Parathyroid adenoma (tissue), 2 donors: Measurements from ENCODE around the gene CCL28.
"Not testable (repeated sequence)": the region's sequence is repeated elsewhere in the genome, so short reads cannot be mapped to it uniquely, and the experiment has no call there.

Experiments
- H2AFZ ChIP-seq: fragments of 300-600 bp; sonication (generic); one replicate; pipeline ENCODE4 v1.7.0; 2017; ENCODE audit warnings: antibody characterized with exemption, mild to moderate bottlenecking
- H3K27ac ChIP-seq: fragments of 300-600 bp; sonication (generic); one replicate; pipeline ENCODE4 v1.7.0; 2017
- H3K27me3 ChIP-seq: fragments of 300-600 bp; sonication (generic); one replicate; pipeline ENCODE4 v1.7.0; 2017; ENCODE audit warnings: low read length; ENCODE audit not compliant: control insufficient read depth, insufficient read depth
- H3K36me3 ChIP-seq: fragments of 300-600 bp; sonication (generic); one replicate; pipeline ENCODE4 v1.7.0; 2017; ENCODE audit warnings: low read length; ENCODE audit not compliant: control insufficient read depth, insufficient read depth
- H3K4me1 ChIP-seq: fragments of 300-600 bp; sonication (generic); one replicate; pipeline ENCODE4 v1.7.0; 2017; ENCODE audit warnings: control low read depth
- H3K4me2 ChIP-seq: fragments of 300-600 bp; sonication (generic); one replicate; pipeline ENCODE4 v1.7.0; 2017; ENCODE audit warnings: low read length
- H3K4me3 ChIP-seq: fragments of 300-600 bp; sonication (generic); one replicate; pipeline ENCODE4 v1.7.0; 2017; ENCODE audit warnings: low read depth, low read length
- H3K79me2 ChIP-seq: fragments of 300-600 bp; sonication (generic); one replicate; pipeline ENCODE4 v1.7.0; 2017; ENCODE audit warnings: control low read depth
- H3K9ac ChIP-seq: fragments of 300-600 bp; sonication (generic); one replicate; pipeline ENCODE4 v1.7.0; 2017; ENCODE audit warnings: mild to moderate bottlenecking
- H3K9me3 ChIP-seq: fragments of 300-600 bp; sonication (generic); one replicate; pipeline ENCODE4 v1.7.0; 2017; ENCODE audit warnings: low read length; ENCODE audit not compliant: control insufficient read depth
- TF ChIP-seq, protein P1 (sequence below): fragments of 300-600 bp; sonication (generic); IDR thresholded peaks from one replicate; pipeline ENCODE4 v1.7.0; 2017; ENCODE audit warnings: antibody characterized with exemption, mild to moderate bottlenecking
- donor health status: primary hyperparathyroidism.

Gene CCL28

DNA sequence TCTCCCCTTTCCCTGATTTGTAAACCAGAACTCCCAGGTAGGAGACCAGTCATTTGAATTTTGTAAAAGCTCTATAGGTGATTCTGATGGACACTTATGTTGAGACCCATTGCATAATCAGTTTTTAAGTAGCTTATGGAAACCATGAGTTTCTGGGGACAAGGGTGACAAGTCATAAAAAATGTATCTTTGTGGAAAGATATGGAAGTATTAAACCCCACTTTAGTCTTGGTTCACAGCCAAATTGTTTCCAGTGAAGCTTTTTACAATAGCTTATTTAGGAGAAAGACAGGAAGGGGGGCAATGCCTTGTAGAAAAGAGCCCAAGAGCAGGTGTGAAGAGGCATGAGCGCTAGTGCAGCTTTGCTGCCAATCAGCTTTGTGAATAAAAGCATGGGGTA lies 453 bp upstream of the CCL28 start:
- Histone ChIP-seq H3K36me3 (no peaks in the 10 kb centered on the region), H3K9ac (no peak overlapping the region), H3K27me3 (no peaks in the 10 kb centered on the region), H3K9me3 (no peaks in the 10 kb centered on the region), H3K79me2 (no peaks in the 10 kb centered on the region), H3K4me2 (no peak overlapping the region), H2AFZ (no peak overlapping the region), H3K4me1 (no peaks in the 10 kb centered on the region), H3K4me3 (no peak overlapping the region), H3K27ac (no peak overlapping the region)
- TF ChIP-seq, protein P1, sequence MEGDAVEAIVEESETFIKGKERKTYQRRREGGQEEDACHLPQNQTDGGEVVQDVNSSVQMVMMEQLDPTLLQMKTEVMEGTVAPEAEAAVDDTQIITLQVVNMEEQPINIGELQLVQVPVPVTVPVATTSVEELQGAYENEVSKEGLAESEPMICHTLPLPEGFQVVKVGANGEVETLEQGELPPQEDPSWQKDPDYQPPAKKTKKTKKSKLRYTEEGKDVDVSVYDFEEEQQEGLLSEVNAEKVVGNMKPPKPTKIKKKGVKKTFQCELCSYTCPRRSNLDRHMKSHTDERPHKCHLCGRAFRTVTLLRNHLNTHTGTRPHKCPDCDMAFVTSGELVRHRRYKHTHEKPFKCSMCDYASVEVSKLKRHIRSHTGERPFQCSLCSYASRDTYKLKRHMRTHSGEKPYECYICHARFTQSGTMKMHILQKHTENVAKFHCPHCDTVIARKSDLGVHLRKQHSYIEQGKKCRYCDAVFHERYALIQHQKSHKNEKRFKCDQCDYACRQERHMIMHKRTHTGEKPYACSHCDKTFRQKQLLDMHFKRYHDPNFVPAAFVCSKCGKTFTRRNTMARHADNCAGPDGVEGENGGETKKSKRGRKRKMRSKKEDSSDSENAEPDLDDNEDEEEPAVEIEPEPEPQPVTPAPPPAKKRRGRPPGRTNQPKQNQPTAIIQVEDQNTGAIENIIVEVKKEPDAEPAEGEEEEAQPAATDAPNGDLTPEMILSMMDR, result no peak

DNA sequence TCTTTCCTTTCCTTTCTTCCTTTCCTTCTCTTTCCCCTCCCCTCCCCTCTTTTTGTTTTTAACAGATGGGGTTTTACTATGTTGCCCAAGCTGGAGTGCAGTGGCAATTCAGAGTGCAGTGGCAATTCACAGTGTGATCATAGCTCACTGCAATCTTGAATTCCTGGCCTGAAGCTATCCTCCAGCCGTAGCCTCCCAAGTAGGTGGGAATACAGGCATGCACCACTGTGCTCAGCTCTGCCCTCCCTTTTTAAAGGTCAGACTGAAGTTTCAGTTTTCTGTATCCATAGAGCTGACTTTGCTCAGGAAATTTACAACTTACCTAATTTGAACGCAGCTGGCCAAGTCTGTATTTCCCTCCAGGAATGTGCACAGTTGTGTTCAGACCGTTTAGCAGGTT lies 696 bp downstream of the CCL28 start:
- Histone ChIP-seq H3K4me1 (no peaks in the 10 kb centered on the region), H3K9ac (no peak overlapping the region), H3K79me2 (no peaks in the 10 kb centered on the region), H3K27me3 (no peaks in the 10 kb centered on the region), H3K27ac (no peak overlapping the region), H3K4me2 (no peak overlapping the region), H3K4me3 (no peak overlapping the region), H3K9me3 (no peaks in the 10 kb centered on the region), H3K36me3 (no peaks in the 10 kb centered on the region), H2AFZ (no peak overlapping the region)
- TF ChIP-seq, protein P1, result no peak

DNA sequence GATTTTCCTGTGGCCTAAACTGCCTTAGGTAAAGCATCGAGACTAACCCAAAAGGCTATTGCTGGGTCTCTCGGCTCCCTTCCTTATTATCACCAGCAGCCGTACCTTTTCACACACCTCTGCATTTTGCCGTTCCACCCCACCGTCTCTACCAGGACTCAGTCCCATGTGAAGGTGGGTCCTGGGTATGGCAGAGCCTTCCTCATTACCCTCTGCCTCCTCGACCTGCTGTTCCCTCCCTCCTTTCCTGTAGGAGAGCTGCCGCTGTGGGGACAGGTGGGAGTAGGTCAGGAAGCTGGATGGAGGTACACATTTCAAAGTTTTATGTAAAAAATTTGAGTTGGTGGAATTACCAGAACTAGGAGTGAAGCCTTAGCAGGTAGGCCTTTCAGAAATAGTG lies 1.8 kb downstream of the CCL28 start:
- Histone ChIP-seq H3K36me3 (no peaks in the 10 kb centered on the region), H3K9me3 (no peaks in the 10 kb centered on the region), H3K4me1 (no peaks in the 10 kb centered on the region), H2AFZ (no peak overlapping the region), H3K27me3 (no peaks in the 10 kb centered on the region), H3K9ac (no peak overlapping the region), H3K4me2 (no peak overlapping the region), H3K79me2 (no peaks in the 10 kb centered on the region), H3K4me3 (no peak overlapping the region), H3K27ac (no peak overlapping the region)
- TF ChIP-seq, protein P1, result no peak

DNA sequence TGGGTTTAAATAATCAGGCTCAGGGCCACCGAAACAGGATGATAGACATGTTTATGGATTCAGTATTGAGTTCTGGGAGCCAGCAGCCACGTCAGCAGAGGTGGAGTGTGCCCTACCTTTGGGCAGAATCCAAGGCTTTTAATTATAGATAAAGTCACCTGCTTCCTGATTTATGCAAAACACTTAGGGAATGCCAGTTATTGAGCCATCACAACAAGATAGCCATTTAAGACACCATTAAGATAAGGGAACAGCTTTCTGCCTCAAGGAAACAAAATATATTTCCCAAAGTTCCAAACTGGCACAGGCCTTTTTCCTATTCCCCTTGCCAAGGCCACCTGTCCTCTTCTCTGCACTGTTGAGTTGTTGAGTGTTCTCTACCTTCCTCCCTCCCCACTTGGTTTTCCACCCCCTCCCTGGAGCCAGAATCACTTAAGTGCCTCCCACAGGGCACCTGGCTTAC lies 2.4 kb downstream of the CCL28 start:
- Histone ChIP-seq H3K27me3 (no peaks in the 10 kb centered on the region), H3K79me2 (no peaks in the 10 kb centered on the region), H3K9ac (no peak overlapping the region), H3K4me3 (no peak overlapping the region), H3K27ac (no peak overlapping the region), H3K4me1 (no peaks in the 10 kb centered on the region), H3K4me2 (no peak overlapping the region), H3K9me3 (no peaks in the 10 kb centered on the region), H3K36me3 (no peaks in the 10 kb centered on the region), H2AFZ (no peak overlapping the region)
- TF ChIP-seq, protein P1, result no peak

DNA sequence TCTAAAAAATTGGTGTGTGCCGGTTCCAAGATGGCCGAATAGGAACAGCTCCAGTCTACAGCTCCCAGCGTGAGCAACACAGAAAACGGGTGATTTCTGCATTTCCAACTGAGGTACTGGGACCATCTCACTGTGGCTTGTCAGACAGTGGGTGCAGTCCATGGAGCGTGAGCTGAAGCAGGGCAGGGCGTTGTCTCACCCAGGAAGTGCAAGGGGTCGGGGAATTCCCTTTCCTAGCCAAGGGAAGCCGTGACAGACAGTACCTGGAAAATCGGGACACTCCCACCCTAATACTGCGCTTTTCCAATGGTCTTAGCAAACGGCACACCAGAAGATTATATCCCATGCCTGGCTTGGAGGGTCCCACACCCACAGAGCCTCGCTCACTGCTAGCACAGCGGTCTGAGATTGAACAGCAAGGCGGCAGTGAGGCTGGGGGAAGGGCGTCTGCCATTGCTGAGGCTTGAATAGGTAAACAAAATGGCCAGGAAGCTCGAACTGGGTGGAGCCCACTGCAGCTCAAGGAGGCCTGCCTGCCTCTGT lies 9.6 kb downstream of the CCL28 start:
- H3K27ac ChIP-seq, result not testable (repeated sequence)

More for the DNA sequence above, 9.6 kb downstream of the CCL28 start:
- H3K9me3 ChIP-seq, H3K4me2 ChIP-seq, H3K36me3 ChIP-seq, H2AFZ ChIP-seq, H3K27me3 ChIP-seq, H3K9ac ChIP-seq, H3K79me2 ChIP-seq, H3K4me1 ChIP-seq, H3K4me3 ChIP-seq: not testable (repeated sequence)
